CD14-positive monocyte (primary cell): ENCODE data around the gene CNGA1. TPM values are rescaled to one million over a fixed set of nuclear protein-coding genes. Genes with fewer than 3 reads are reported as not detected.
"Not testable (repeated sequence)": the region's sequence is repeated elsewhere in the genome, so short reads cannot be mapped to it uniquely, and the experiment has no call there.

ENCODE experiments used
- DNase-seq, 3 donors: peaks; one replicate each; pipeline ENCODE4 v3.0.0-alpha.2; 2011 to 2022
- H2AFZ ChIP-seq: 2 replicates; pipeline ENCODE4 v1.6.0; 2012; ENCODE audit warnings: mild to moderate bottlenecking, low read depth, low read length, inconsistent platforms; ENCODE audit not compliant: insufficient read depth, poor library complexity, severe bottlenecking
- H3K27ac ChIP-seq, 2 donors: 1 replicate in 1 of 2; 2 replicates in 1 of 2; pipeline ENCODE4 v1.5.1; 2012 to 2013; ENCODE audit warnings: low read length in 2 of 2, control low read depth in 1 of 2, inconsistent platforms in 1 of 2, low read depth in 1 of 2, mild to moderate bottlenecking in 1 of 2
- H3K27me3 ChIP-seq, 2 donors: one replicate each; pipeline versions ENCODE4 v1.6.0 to v1.6.1; 2011 to 2013; ENCODE audit warnings: low read length in 2 of 2; ENCODE audit not compliant: control insufficient read depth in 2 of 2, insufficient read depth in 2 of 2
- H3K36me3 ChIP-seq, 2 donors: replicated peaks in 1 of 2; 1 replicate in 1 of 2; 2 replicates in 1 of 2; pipeline versions ENCODE4 v1.5.1 to v1.6.1; 2012 to 2013; ENCODE audit warnings: low read length in 2 of 2, control low read depth in 1 of 2, inconsistent platforms in 1 of 2, mild to moderate bottlenecking in 1 of 2; ENCODE audit not compliant: insufficient read depth in 2 of 2, control insufficient read depth in 1 of 2
- H3K4me1 ChIP-seq, 2 donors: 1 replicate in 1 of 2; 2 replicates in 1 of 2; pipeline versions ENCODE4 v1.5.1 to v1.6.1; 2012 to 2013; ENCODE audit warnings: low read length in 2 of 2, control low read depth in 1 of 2, inconsistent platforms in 1 of 2, mild to moderate bottlenecking in 1 of 2, moderate library complexity in 1 of 2; ENCODE audit not compliant: insufficient read depth in 2 of 2, control insufficient read depth in 1 of 2
- H3K4me2 ChIP-seq: replicated peaks from 2 replicates; pipeline ENCODE3; 2012; ENCODE audit warnings: low read length, moderate library complexity, mild to moderate bottlenecking; ENCODE audit not compliant: poor library complexity, severe bottlenecking; ENCODE audit errors: extremely low read depth
- H3K4me3 ChIP-seq, 3 experiments: fragments of 200-600 bp in 1 of 3; sonication (generic) in 1 of 3; replicated peaks in 1 of 3; 1 replicate in 2 of 3; 2 replicates in 1 of 3; pipeline ENCODE4 v1.5.1; 2011 to 2013; ENCODE audit warnings: low read length in 3 of 3, mild to moderate bottlenecking in 3 of 3, control low read depth in 2 of 3, low read depth in 2 of 3, inconsistent platforms in 1 of 3, moderate library complexity in 1 of 3
- H3K79me2 ChIP-seq: 2 replicates; pipeline ENCODE4 v1.6.0; 2012; ENCODE audit warnings: mild to moderate bottlenecking, control low read depth, inconsistent platforms, low read length, moderate library complexity; ENCODE audit not compliant: insufficient read depth
- H3K9ac ChIP-seq: 2 replicates; pipeline ENCODE4 v1.6.0; 2017; ENCODE audit warnings: low read length, mild to moderate bottlenecking; ENCODE audit not compliant: insufficient read depth, poor library complexity, severe bottlenecking
- H3K9me3 ChIP-seq, 2 donors: replicated peaks in 1 of 2; 1 replicate in 1 of 2; 2 replicates in 1 of 2; pipeline versions ENCODE4 v1.5.1 to v1.6.1; 2012 to 2013; ENCODE audit warnings: low read length in 2 of 2, control low read depth in 1 of 2; ENCODE audit not compliant: control insufficient read depth in 1 of 2, insufficient read depth in 1 of 2
- H4K20me1 ChIP-seq: 2 replicates; pipeline ENCODE4 v1.6.0; 2012; ENCODE audit warnings: mild to moderate bottlenecking, low read length, control low read depth, moderate library complexity; ENCODE audit not compliant: insufficient read depth
- H3K27ac Mint-ChIP-seq, 7 donors: one replicate each; pipeline ENCODE4 v1.8.0; 2020; ENCODE audit warnings: mild to moderate bottlenecking in 7 of 7, mixed read lengths in 7 of 7, moderate library complexity in 6 of 7, inconsistent platforms in 2 of 7
- H3K27me3 Mint-ChIP-seq, 3 donors: one replicate each; pipeline ENCODE4 v1.8.0; 2021 to 2022; ENCODE audit warnings: low read depth in 3 of 3, mild to moderate bottlenecking in 3 of 3, mixed read lengths in 3 of 3, moderate library complexity in 3 of 3, inconsistent platforms in 1 of 3
- H3K36me3 Mint-ChIP-seq, 2 donors: one replicate each; pipeline ENCODE4 v1.8.0; 2020; ENCODE audit warnings: mixed read lengths in 2 of 2, inconsistent platforms in 1 of 2, mild to moderate bottlenecking in 1 of 2
- H3K4me1 Mint-ChIP-seq: one replicate; pipeline ENCODE4 v1.8.0; 2020; ENCODE audit warnings: mild to moderate bottlenecking, mixed read lengths
- H3K4me3 Mint-ChIP-seq, 2 donors: one replicate each; pipeline ENCODE4 v1.8.0; 2020; ENCODE audit warnings: mild to moderate bottlenecking in 2 of 2, mixed read lengths in 2 of 2, moderate library complexity in 1 of 2
- H3K9me3 Mint-ChIP-seq, 7 donors: one replicate each; pipeline ENCODE4 v1.8.0; 2020 to 2022; ENCODE audit warnings: mixed read lengths in 7 of 7, mild to moderate bottlenecking in 6 of 7, moderate library complexity in 6 of 7, inconsistent platforms in 2 of 7
- CTCF ChIP-seq: fragments of 200-600 bp; IDR thresholded peaks from one replicate; pipeline ENCODE4 v1.8.0; 2022; ENCODE audit warnings: antibody characterized with exemption, mild to moderate bottlenecking
- WGBS: methylation state at CpG from one replicate; pipeline ENCODE4 v1.1.5; 2013; ENCODE audit warnings: missing lambda C conversion rate; ENCODE audit not compliant: insufficient coverage; 5-methylcytosine and 5-hydroxymethylcytosine counted together
- intact Hi-C, 2 donors: fragments of 100-400 bp; cut with micrococcal nuclease; formaldehyde crosslinking; loops; one replicate each; pipeline versions ENCODE4 v1.15.0 to v1.15.1; 2023
- polyA plus RNA-seq, 3 donors: library from polyadenylated mRNA; depleted of rRNA in 1 of 3; unstranded in 2 of 3; stranded (reverse) in 1 of 3; fragments of 300-500 nt in 2 of 3; fragments of >200 nt in 1 of 3; fragmentation: Illumina TruSeq in 2 of 3; gene quantifications; 1 replicate in 2 of 3; 2 replicates in 1 of 3; pipeline ENCODE4 v1.2.3, GENCODE V29; 2012 to 2021

The CNGA1 gene
- polyA plus RNA-seq, 3 donors = not detected

DNA sequence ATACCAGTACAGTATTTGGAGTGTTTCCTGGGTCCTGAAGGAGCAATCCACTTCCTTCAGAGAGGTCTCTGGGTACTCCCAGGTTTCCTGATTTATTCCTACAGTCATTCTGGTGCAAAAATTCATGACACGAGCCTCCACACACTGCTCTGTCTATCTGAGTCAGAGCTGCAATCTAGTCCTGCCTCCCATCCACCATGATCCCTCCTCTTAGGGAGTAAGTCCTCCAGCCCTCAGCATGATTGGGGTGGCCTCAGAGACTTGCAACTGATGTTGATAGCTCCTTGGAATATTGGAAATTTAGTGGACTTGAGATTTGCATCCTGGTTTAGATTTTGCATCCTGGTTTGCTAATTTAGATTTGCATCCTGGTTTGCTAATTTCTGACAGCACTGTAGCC lies 20.5 kb downstream of the CNGA1 start:
- peaks cover 5 to 6% of the 10 kb centered on the region in 2 donors for H3K9me3 ChIP-seq
- no peaks in the 10 kb centered on the region for H3K36me3 Mint-ChIP-seq
- peaks cover 9 to 32% (median 23%) of the 10 kb centered on the region in 7 donors for H3K9me3 Mint-ChIP-seq
- TF ChIP-seq CTCF = no peak
- H3K79me2 ChIP-seq = no peaks in the 10 kb centered on the region
- intact Hi-C loops = no loop called here
- no peak overlapping the region for H3K27ac ChIP-seq
- H3K4me3 ChIP-seq = no peak overlapping the region
- H3K4me3 Mint-ChIP-seq = no peak overlapping the region
- no peaks in the 10 kb centered on the region for H3K27me3 ChIP-seq
- no peak overlapping the region for H3K9ac ChIP-seq
- no peak overlapping the region for H3K27ac Mint-ChIP-seq
- no peaks in the 10 kb centered on the region for H3K4me1 Mint-ChIP-seq
- H3K36me3 ChIP-seq = no peaks in the 10 kb centered on the region
- H3K4me2 ChIP-seq = no peak overlapping the region
- H3K4me1 ChIP-seq = no peaks in the 10 kb centered on the region
- no peaks in the 10 kb centered on the region for H4K20me1 ChIP-seq
- H2AFZ ChIP-seq = no peak overlapping the region
- whole genome bisulfite sequencing = no CpG with 5 or more reads among the region's 1 CpG
- H3K27me3 Mint-ChIP-seq = peaks cover 0 to 1% (median 0%) of the 10 kb centered on the region in 3 donors
- no peak for DNase-seq

DNA sequence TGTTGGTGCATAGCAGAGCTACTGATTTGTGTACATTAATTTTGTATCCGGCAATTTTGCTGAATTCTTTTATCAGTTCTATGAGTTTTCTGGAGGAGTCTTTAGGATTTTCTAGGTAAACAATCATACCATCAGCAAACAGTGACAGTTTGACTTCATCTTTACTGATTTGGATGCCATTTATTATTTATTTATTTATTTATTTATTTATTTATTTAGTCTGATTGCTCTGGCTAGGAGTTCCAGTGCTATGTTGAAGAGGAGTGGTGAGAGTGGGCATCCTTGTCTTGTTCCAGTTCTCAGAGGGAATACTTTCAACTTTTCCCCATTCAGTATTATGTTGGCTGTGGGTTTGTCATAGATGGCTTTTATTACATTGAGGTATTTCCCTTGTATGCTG lies 24.0 kb downstream of the CNGA1 start:
- H3K4me2 ChIP-seq, intact Hi-C loops: not testable (repeated sequence)
- WGBS = no CpG with 5 or more reads among the region's 1 CpG

More for the DNA sequence above, 24.0 kb downstream of the CNGA1 start:
- not testable (repeated sequence) for H3K9ac ChIP-seq, H3K4me3 ChIP-seq, H3K4me1 Mint-ChIP-seq, H3K4me1 ChIP-seq, H3K36me3 ChIP-seq, H3K27ac ChIP-seq, H3K27me3 Mint-ChIP-seq, H2AFZ ChIP-seq, H3K4me3 Mint-ChIP-seq, H3K79me2 ChIP-seq, H3K27me3 ChIP-seq, H4K20me1 ChIP-seq, DNase-seq, H3K27ac Mint-ChIP-seq, H3K36me3 Mint-ChIP-seq
- H3K9me3 ChIP-seq = peaks cover 11 to 18% of the 10 kb centered on the region in 2 donors
- peaks cover 11 to 38% (median 29%) of the 10 kb centered on the region in 7 donors for H3K9me3 Mint-ChIP-seq
